GM23338 (cell line): ENCODE results near the gene KIAA1217. TPM values are rescaled to one million over a fixed set of nuclear protein-coding genes. Genes with fewer than 3 reads are reported as not detected.

Source experiments
- ATAC-seq: fragments of 200-7000 bp; cut with Tn5 transposase; 3 replicates; pipeline ENCODE4 v1.9.1; 2020
- DNase-seq: peaks from one replicate; pipeline ENCODE4 v3.0.0-alpha.2; 2015; ENCODE audit warnings: low spot score
- H2AFZ ChIP-seq: fragments of 200-600 bp; sonication (generic); 2 replicates; pipeline ENCODE4 v1.8.0; 2016; ENCODE audit warnings: antibody characterized with exemption, mild to moderate bottlenecking, moderate library complexity
- H3F3A ChIP-seq: fragments of 200-600 bp; sonication (generic); replicated peaks from 2 replicates; pipeline ENCODE4 v1.8.0; 2017; ENCODE audit warnings: antibody characterized with exemption, mixed run types, low read depth
- H3K27ac ChIP-seq: fragments of 200-600 bp; sonication (generic); 2 replicates; pipeline ENCODE4 v1.6.1; 2016; ENCODE audit warnings: low read depth
- H3K27me3 ChIP-seq: fragments of 200-600 bp; sonication (generic); 2 replicates; pipeline ENCODE4 v1.8.0; 2016; ENCODE audit warnings: mild to moderate bottlenecking, mixed run types, moderate library complexity; ENCODE audit not compliant: insufficient read depth
- H3K36me3 ChIP-seq: fragments of 200-600 bp; sonication (generic); 2 replicates; pipeline ENCODE4 v1.8.0; 2016; ENCODE audit warnings: mild to moderate bottlenecking; ENCODE audit not compliant: insufficient read depth
- H3K4me1 ChIP-seq: fragments of 200-600 bp; sonication (generic); 2 replicates; pipeline ENCODE4 v1.8.0; 2016; ENCODE audit warnings: mild to moderate bottlenecking, moderate library complexity; ENCODE audit not compliant: insufficient read depth
- H3K4me2 ChIP-seq: fragments of 200-600 bp; sonication (generic); 2 replicates; pipeline ENCODE4 v1.7.1; 2017; ENCODE audit warnings: mixed run types
- H3K4me3 ChIP-seq: fragments of 200-600 bp; sonication (generic); 2 replicates; pipeline ENCODE4 v1.6.1; 2016; ENCODE audit warnings: mixed run types
- H3K79me2 ChIP-seq: fragments of 200-600 bp; sonication (generic); replicated peaks from 2 replicates; pipeline ENCODE4 v1.8.0; 2017; ENCODE audit warnings: mild to moderate bottlenecking; ENCODE audit not compliant: insufficient read depth
- H3K9me2 ChIP-seq: fragments of 200-600 bp; sonication (generic); 2 replicates; pipeline ENCODE4 v1.8.0; 2017; ENCODE audit not compliant: insufficient read depth
- H4K20me1 ChIP-seq: fragments of 200-600 bp; sonication (generic); replicated peaks from 2 replicates; pipeline ENCODE4 v1.8.0; 2017; ENCODE audit warnings: mild to moderate bottlenecking; ENCODE audit not compliant: insufficient read depth
- H3K27ac Mint-ChIP-seq: 2 replicates; pipeline ENCODE4 v1.8.0; 2020; ENCODE audit warnings: inconsistent platforms, mild to moderate bottlenecking, moderate library complexity, mixed read lengths
- H3K27me3 Mint-ChIP-seq: 3 replicates; pipeline ENCODE4 v1.8.0; 2022; ENCODE audit warnings: low read depth, mild to moderate bottlenecking, moderate library complexity, mixed read lengths, inconsistent platforms; ENCODE audit not compliant: insufficient read depth, poor library complexity
- H3K36me3 Mint-ChIP-seq: 3 replicates; pipeline ENCODE4 v1.8.0; 2021; ENCODE audit warnings: low read depth, mild to moderate bottlenecking, inconsistent platforms, moderate library complexity, mixed read lengths
- H3K4me1 Mint-ChIP-seq: 3 replicates; pipeline ENCODE4 v1.8.0; 2020; ENCODE audit warnings: mild to moderate bottlenecking, inconsistent platforms, mixed read lengths
- H3K4me3 Mint-ChIP-seq: 3 replicates; pipeline ENCODE4 v1.8.0; 2021; ENCODE audit warnings: moderate library complexity, mild to moderate bottlenecking, inconsistent platforms, mixed read lengths
- H3K9me3 Mint-ChIP-seq: 3 replicates; pipeline ENCODE4 v1.8.0; 2020; ENCODE audit warnings: moderate library complexity, mild to moderate bottlenecking, inconsistent platforms, mixed read lengths
- CREB1 ChIP-seq: fragments of 250-450 bp; sonication (Bioruptor Pico); IDR thresholded peaks from 2 replicates; pipeline ENCODE4 v1.5.0; 2020; ENCODE audit warnings: low read depth, mild to moderate bottlenecking, moderate library complexity
- EZH2 ChIP-seq: fragments of 200-600 bp; sonication (generic); IDR thresholded peaks from one replicate; pipeline ENCODE4 v1.8.0; 2017; ENCODE audit warnings: antibody characterized with exemption, mild to moderate bottlenecking, low read depth; ENCODE audit not compliant: unreplicated experiment
- EZH2phosphoT487 ChIP-seq: fragments of 200-600 bp; sonication (generic); IDR thresholded peaks from one replicate; pipeline ENCODE4 v1.8.1; 2018; ENCODE audit warnings: antibody characterized with exemption; ENCODE audit not compliant: unreplicated experiment
- JUNB ChIP-seq: IDR thresholded peaks from one replicate; pipeline ENCODE4 v1.6.1; 2016; ENCODE audit warnings: antibody characterized with exemption; ENCODE audit not compliant: unreplicated experiment
- NANOG ChIP-seq: IDR thresholded peaks from 2 replicates; pipeline ENCODE4 v1.6.1; 2016; ENCODE audit warnings: antibody characterized with exemption, borderline replicate concordance
- POLR2AphosphoS5 ChIP-seq: IDR thresholded peaks from 2 replicates; pipeline ENCODE4 v1.6.1; 2016; ENCODE audit warnings: antibody characterized with exemption, low read depth
- STAT1 ChIP-seq: IDR thresholded peaks from one replicate; pipeline ENCODE4 v1.6.1; 2016; ENCODE audit warnings: antibody characterized with exemption; ENCODE audit not compliant: unreplicated experiment
- ZNF114 ChIP-seq: fragments of 250-450 bp; sonication (Bioruptor Pico); IDR thresholded peaks from 2 replicates; pipeline ENCODE4 v1.5.0; 2020; ENCODE audit warnings: mild to moderate bottlenecking, moderate library complexity
- ZNF331 ChIP-seq: fragments of 250-450 bp; sonication (Bioruptor Pico); IDR thresholded peaks from 2 replicates; pipeline ENCODE4 v1.5.0; 2020; ENCODE audit warnings: low read depth, mild to moderate bottlenecking, moderate library complexity
- polyA plus RNA-seq: library from polyadenylated mRNA; unstranded; fragments of >200 nt; fragmentation: Nextera tagmentation; extraction: Ambion mirVana; gene quantifications from 2 replicates; pipeline ENCODE4 v1.2.1, GENCODE V29; 2016
- total RNA-seq: library from RNA; depleted of rRNA; stranded (reverse); fragments of >200 nt; shearing (Covaris generic); gene quantifications from 2 replicates; pipeline ENCODE4 v1.2.3, GENCODE V29; 2014
- TF ChIP-seq, protein P1 (sequence below): IDR thresholded peaks from 2 replicates; pipeline ENCODE4 v1.6.1; 2016; ENCODE audit warnings: antibody characterized with exemption
- TF ChIP-seq, protein P2 (sequence below): IDR thresholded peaks from one replicate; pipeline ENCODE4 v1.6.1; 2018; ENCODE audit warnings: antibody characterized with exemption; ENCODE audit not compliant: unreplicated experiment
- TF ChIP-seq, protein P3 (sequence below), 2 experiments: fragments of 200-600 bp in 1 of 2; sonication (generic) in 1 of 2; conservative IDR thresholded peaks; 2 replicates each; pipeline versions ENCODE4 v1.5.1 to v1.6.1; 2016 to 2017; ENCODE audit warnings: antibody characterized with exemption in 2 of 2, low read depth in 2 of 2, mild to moderate bottlenecking in 2 of 2, moderate library complexity in 1 of 2
- TF ChIP-seq, protein P4 (sequence below): fragments of 250-450 bp; sonication (Bioruptor Pico); IDR thresholded peaks from 2 replicates; pipeline ENCODE4 v1.5.0; 2020; ENCODE audit warnings: mild to moderate bottlenecking, moderate library complexity

Gene KIAA1217
- total and polyA plus RNA-seq, 2 experiments from 2014 or later: 6.4 to 9.1 TPM

DNA sequence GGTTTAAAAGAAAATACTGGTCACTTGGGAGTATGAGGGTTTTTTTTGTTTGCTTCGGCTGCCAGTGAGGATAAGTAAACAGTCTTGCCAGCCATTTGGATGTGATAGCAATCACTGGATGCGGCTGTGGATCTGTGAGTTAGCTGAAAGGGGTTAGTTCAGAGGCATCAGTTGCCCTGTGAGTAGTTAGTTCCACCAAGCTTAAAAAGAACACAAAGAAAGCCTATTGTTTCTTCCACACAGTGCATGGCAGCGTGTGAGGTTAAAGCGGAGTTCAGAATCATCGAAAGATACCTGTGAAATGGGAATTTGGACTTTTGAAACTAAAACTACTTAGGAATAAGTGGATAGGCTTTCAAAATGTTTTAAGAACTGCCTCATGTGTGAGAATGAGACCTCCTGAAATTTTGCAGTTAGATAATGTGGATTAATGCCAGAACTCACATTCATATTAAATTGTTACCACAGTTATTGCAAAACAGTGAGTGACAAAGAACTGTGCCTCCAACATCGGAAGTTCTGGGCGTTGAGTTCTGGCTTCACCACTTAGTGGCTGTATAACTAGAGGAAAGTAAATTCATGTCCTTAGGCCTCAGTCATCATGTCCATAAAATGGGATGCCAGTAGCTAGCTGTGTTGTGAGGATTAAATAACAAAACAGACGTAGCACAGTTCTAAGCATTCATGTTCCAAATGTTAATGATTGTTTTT, 31.3 kb downstream of the KIAA1217 start:
- Histone ChIP-seq H3K4me2 (0 out of 2 replicates have a peak overlapping the region, but pooled peaks have one; percentile 71), H2AFZ (no peak overlapping the region), H3K27ac (0 out of 2 replicates have a peak overlapping the region, but pooled peaks have one; percentile 2), H3K27me3 (no peaks in the 10 kb centered on the region), H3K9me2 (no peaks in the 10 kb centered on the region), H3K36me3 (no peaks in the 10 kb centered on the region), H3F3A (no peaks in the 10 kb centered on the region), H3K4me1 (peaks cover 28% of the 10 kb centered on the region), H3K4me3 (no peak overlapping the region), H4K20me1 (no peaks in the 10 kb centered on the region), H3K79me2 (peaks cover 7% of the 10 kb centered on the region)
- H3K27ac Mint-ChIP-seq: peak overlapping the region; percentile 58
- ATAC-seq (peak; percentile 30; the same call in 2 of the 3 replicates), DNase-seq (no peak)
- TF ChIP-seq, protein P1, sequence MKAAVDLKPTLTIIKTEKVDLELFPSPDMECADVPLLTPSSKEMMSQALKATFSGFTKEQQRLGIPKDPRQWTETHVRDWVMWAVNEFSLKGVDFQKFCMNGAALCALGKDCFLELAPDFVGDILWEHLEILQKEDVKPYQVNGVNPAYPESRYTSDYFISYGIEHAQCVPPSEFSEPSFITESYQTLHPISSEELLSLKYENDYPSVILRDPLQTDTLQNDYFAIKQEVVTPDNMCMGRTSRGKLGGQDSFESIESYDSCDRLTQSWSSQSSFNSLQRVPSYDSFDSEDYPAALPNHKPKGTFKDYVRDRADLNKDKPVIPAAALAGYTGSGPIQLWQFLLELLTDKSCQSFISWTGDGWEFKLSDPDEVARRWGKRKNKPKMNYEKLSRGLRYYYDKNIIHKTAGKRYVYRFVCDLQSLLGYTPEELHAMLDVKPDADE: no peak
- TF ChIP-seq JUNB (no peak), CREB1 (no peak), POLR2AphosphoS5 (no peak), STAT1 (no peak), ZNF331 (CRISPR knock-in tag) (no peak), EZH2phosphoT487 (no peak), EZH2 (no peak), NANOG (no peak), ZNF114 (CRISPR knock-in tag) (no peak)
- TF ChIP-seq, protein P2, sequence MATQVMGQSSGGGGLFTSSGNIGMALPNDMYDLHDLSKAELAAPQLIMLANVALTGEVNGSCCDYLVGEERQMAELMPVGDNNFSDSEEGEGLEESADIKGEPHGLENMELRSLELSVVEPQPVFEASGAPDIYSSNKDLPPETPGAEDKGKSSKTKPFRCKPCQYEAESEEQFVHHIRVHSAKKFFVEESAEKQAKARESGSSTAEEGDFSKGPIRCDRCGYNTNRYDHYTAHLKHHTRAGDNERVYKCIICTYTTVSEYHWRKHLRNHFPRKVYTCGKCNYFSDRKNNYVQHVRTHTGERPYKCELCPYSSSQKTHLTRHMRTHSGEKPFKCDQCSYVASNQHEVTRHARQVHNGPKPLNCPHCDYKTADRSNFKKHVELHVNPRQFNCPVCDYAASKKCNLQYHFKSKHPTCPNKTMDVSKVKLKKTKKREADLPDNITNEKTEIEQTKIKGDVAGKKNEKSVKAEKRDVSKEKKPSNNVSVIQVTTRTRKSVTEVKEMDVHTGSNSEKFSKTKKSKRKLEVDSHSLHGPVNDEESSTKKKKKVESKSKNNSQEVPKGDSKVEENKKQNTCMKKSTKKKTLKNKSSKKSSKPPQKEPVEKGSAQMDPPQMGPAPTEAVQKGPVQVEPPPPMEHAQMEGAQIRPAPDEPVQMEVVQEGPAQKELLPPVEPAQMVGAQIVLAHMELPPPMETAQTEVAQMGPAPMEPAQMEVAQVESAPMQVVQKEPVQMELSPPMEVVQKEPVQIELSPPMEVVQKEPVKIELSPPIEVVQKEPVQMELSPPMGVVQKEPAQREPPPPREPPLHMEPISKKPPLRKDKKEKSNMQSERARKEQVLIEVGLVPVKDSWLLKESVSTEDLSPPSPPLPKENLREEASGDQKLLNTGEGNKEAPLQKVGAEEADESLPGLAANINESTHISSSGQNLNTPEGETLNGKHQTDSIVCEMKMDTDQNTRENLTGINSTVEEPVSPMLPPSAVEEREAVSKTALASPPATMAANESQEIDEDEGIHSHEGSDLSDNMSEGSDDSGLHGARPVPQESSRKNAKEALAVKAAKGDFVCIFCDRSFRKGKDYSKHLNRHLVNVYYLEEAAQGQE: no peak
- TF ChIP-seq, protein P3, sequence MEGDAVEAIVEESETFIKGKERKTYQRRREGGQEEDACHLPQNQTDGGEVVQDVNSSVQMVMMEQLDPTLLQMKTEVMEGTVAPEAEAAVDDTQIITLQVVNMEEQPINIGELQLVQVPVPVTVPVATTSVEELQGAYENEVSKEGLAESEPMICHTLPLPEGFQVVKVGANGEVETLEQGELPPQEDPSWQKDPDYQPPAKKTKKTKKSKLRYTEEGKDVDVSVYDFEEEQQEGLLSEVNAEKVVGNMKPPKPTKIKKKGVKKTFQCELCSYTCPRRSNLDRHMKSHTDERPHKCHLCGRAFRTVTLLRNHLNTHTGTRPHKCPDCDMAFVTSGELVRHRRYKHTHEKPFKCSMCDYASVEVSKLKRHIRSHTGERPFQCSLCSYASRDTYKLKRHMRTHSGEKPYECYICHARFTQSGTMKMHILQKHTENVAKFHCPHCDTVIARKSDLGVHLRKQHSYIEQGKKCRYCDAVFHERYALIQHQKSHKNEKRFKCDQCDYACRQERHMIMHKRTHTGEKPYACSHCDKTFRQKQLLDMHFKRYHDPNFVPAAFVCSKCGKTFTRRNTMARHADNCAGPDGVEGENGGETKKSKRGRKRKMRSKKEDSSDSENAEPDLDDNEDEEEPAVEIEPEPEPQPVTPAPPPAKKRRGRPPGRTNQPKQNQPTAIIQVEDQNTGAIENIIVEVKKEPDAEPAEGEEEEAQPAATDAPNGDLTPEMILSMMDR (conservative IDR thresholded peaks at IDR 0.05; ENCODE audit: low read depth in 2 of 2): no peak
- TF ChIP-seq, protein P4, sequence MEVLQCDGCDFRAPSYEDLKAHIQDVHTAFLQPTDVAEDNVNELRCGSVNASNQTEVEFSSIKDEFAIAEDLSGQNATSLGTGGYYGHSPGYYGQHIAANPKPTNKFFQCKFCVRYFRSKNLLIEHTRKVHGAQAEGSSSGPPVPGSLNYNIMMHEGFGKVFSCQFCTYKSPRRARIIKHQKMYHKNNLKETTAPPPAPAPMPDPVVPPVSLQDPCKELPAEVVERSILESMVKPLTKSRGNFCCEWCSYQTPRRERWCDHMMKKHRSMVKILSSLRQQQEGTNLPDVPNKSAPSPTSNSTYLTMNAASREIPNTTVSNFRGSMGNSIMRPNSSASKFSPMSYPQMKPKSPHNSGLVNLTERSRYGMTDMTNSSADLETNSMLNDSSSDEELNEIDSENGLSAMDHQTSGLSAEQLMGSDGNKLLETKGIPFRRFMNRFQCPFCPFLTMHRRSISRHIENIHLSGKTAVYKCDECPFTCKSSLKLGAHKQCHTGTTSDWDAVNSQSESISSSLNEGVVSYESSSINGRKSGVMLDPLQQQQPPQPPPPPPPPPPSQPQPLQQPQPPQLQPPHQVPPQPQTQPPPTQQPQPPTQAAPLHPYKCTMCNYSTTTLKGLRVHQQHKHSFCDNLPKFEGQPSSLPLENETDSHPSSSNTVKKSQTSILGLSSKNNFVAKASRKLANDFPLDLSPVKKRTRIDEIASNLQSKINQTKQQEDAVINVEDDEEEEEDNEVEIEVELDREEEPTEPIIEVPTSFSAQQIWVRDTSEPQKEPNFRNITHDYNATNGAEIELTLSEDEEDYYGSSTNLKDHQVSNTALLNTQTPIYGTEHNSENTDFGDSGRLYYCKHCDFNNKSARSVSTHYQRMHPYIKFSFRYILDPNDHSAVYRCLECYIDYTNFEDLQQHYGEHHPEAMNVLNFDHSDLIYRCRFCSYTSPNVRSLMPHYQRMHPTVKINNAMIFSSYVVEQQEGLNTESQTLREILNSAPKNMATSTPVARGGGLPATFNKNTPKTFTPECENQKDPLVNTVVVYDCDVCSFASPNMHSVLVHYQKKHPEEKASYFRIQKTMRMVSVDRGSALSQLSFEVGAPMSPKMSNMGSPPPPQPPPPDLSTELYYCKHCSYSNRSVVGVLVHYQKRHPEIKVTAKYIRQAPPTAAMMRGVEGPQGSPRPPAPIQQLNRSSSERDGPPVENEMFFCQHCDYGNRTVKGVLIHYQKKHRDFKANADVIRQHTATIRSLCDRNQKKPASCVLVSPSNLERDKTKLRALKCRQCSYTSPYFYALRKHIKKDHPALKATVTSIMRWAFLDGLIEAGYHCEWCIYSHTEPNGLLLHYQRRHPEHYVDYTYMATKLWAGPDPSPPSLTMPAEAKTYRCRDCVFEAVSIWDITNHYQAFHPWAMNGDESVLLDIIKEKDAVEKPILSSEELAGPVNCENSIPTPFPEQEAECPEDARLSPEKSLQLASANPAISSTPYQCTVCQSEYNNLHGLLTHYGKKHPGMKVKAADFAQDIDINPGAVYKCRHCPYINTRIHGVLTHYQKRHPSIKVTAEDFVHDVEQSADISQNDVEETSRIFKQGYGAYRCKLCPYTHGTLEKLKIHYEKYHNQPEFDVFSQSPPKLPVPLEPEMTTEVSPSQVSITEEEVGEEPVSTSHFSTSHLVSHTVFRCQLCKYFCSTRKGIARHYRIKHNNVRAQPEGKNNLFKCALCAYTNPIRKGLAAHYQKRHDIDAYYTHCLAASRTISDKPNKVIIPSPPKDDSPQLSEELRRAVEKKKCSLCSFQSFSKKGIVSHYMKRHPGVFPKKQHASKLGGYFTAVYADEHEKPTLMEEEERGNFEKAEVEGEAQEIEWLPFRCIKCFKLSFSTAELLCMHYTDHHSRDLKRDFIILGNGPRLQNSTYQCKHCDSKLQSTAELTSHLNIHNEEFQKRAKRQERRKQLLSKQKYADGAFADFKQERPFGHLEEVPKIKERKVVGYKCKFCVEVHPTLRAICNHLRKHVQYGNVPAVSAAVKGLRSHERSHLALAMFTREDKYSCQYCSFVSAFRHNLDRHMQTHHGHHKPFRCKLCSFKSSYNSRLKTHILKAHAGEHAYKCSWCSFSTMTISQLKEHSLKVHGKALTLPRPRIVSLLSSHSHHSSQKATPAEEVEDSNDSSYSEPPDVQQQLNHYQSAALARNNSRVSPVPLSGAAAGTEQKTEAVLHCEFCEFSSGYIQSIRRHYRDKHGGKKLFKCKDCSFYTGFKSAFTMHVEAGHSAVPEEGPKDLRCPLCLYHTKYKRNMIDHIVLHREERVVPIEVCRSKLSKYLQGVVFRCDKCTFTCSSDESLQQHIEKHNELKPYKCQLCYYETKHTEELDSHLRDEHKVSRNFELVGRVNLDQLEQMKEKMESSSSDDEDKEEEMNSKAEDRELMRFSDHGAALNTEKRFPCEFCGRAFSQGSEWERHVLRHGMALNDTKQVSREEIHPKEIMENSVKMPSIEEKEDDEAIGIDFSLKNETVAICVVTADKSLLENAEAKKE (CRISPR knock-in tag): no peak
- H3K9me3 Mint-ChIP-seq: no peaks in the 10 kb centered on the region
- H3K27me3 Mint-ChIP-seq: peaks cover 4% of the 10 kb centered on the region
- no peaks in the 10 kb centered on the region for H3K36me3 Mint-ChIP-seq
- H3K4me1 Mint-ChIP-seq: peaks cover 42% of the 10 kb centered on the region
- no peak overlapping the region for H3K4me3 Mint-ChIP-seq
